HG02943 (cell line): ENCODE measurements around the gene TYW1.
"Not testable (repeated sequence)": the region's sequence is repeated elsewhere in the genome, so short reads cannot be mapped to it uniquely, and the experiment has no call there.

Source experiments
- ATAC-seq: cut with Tn5 transposase; IDR thresholded peaks from one replicate; pipeline ENCODE4 v1.9.1; 2021; ENCODE audit warnings: mild to moderate bottlenecking, low read depth, moderate library complexity; ENCODE audit not compliant: unreplicated experiment

Gene TYW1

DNA sequence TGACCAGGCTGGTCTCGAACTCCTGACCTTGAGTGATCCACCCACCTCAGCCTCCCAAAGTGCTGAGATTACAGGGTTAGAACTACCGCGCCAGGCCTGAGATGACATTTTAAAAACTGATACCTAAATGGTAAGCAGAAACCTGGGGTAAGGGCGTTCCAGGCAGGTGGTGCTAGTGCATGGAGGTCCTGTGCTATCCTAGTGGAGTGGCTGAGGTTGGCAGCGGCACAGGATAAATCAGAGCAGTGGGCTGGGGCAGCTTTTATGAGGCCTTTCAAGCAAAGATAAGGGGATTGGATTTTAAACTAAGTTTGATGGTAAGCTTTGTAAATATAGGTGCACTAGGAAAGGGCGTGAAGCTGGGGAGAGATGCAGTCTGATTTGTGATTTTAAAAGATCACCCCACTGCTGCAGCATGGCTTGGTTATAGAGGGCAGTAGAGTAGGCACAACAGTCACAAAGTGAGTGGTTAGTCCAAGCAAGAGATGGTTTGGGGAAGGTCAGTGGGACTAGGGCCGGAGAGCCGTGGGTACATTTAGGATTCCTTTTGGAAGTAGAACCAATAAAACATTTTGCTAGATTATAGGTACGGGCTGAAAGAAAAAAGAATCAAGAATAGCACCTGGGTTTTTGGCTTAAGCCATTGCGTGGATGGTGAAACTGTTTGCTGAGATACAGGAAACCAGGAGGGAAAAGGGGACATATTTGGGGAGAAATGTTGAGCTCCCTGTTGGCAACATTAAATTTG, 188.5 kb downstream of the TYW1 start:
- peak; percentile 31 for ATAC-seq

DNA sequence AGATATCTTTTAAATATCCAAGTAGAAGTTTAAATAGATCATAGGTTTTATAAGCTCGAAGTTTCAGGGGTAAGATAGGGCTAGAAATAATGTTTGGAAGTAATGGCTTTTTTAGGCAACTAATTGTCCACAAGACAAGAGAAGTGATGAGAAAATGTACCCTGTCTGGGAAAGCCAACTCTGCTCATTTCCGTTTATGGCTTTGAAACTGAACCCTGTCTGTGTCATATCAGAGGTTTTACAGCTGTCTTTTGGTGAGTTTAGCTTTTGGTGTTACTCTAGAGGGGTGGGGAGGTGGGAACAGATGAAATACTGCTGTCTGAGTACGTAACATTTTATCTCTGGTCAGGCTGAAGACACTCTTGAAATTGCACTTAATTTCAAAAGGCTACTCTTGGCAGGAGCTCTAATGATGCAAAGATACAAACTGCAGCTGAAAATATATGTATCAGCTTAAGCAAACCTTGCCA, 189.1 kb downstream of the TYW1 start:
- peak; percentile 57 for ATAC-seq

GRCh38 chr7:67189160-67189559, 192.5 kb downstream of the TYW1 start:
- not testable (repeated sequence) for ATAC-seq

DNA sequence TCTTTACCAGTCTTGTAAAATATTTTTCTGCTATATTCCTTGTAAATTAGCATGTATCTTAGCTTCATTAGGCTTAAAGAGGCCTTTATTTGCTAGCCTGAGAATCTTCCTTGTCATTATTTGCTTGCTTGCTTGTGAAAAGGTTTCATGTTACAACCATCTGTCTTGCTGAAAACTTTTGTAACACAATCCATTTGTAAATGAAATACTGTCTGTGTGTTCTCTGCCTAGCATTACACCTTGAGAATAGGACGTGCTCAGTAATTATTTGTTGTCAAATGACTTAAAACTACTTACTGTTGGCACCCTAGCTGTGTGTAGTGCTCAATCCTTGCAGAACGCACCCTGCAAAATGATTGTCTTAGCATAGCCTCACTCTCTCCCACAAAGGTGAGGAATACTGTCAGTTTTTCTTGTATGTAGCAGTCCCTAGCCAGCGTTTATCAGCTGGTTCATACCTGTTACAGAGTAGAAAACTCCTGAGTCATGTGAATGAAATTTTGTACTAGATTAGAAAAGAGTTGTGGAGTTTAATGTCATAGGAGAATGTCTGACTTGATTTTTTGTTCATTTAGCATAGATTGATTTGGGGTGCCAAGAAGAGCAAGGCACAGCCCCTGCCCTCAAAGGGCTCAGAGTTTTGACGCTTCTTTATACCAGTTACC, 193.3 kb downstream of the TYW1 start:
- not testable (repeated sequence) for ATAC-seq

GRCh38 chr7:67191002-67191720, 194.5 kb downstream of the TYW1 start:
- not testable (repeated sequence) for ATAC-seq

GRCh38 chr7:67192123-67192702, 195.6 kb downstream of the TYW1 start:
- ATAC-seq = not testable (repeated sequence)

- not testable (repeated sequence) for ATAC-seq
Measured at GRCh38 chr7:67192889-67193613, 196.4 kb downstream of the TYW1 start.

DNA sequence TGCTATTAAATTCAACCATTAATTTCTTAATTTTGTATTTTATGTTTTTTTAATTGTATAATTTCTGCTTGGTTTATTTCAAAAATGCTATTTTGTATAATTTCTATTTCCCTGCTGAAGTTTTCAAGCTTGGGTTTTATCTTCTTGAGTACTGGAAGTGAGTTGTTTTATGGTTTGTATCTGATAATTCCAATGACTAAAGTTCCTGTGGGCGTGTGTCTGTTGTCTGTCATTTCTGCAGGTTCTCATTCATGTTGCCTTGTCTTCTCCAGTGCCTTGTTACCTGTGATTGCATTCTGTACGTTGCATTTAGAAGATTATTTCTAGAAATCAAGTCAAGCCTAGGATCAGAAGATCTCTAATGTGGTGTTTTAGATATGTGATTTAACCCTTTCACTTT, 199.5 kb downstream of the TYW1 start:
- not testable (repeated sequence) for ATAC-seq

GRCh38 chr7:67198865-67199526, 202.4 kb downstream of the TYW1 start:
- not testable (repeated sequence) for ATAC-seq

GRCh38 chr7:67205772-67206171, 209.1 kb downstream of the TYW1 start:
- not testable (repeated sequence) for ATAC-seq

GRCh38 chr7:67206452-67206851, 209.8 kb downstream of the TYW1 start:
- no peak for ATAC-seq

- ATAC-seq = not testable (repeated sequence)
Measured at GRCh38 chr7:67208656-67209055, 212.0 kb downstream of the TYW1 start.

DNA sequence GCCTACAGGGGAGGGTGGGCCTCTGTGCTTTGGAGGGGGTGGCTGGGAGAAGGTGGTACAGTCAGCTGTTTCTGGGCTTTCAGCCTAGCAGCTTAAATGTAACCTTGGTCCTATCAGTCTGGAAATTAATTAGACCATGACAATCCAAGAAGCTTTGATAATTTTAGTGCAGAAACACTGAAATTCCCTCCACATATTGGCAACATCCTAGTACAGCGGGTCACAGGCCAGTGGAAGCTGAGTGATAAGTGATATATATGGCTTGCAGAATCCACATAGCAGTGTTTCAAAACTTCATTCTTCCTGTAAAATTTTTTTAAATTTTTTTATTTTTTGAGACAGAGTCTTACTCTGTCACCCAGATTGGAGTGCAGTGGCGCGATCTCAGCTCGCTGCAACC, 212.6 kb downstream of the TYW1 start:
- no peak for ATAC-seq

DNA sequence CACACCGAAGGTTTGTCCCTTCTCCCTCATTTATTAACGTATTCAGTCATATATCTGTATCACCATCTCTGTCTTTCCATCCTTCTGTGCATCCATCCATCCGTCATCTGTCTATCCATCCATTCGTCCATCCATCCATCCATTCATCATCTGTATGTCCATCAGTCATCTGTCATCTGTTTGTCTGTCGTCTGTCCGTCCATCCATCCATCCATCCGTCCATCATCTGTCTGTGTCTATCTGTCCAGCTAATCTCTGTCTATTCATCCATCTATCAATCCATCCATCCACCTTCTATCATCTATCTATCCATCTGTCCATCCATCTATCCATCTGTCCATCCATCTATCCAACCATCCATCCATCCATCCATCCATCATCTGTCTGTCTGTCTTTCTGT, 213.9 kb downstream of the TYW1 start:
- no peak for ATAC-seq

GRCh38 chr7:67211650-67212330, 215.2 kb downstream of the TYW1 start:
- ATAC-seq = not testable (repeated sequence)

DNA sequence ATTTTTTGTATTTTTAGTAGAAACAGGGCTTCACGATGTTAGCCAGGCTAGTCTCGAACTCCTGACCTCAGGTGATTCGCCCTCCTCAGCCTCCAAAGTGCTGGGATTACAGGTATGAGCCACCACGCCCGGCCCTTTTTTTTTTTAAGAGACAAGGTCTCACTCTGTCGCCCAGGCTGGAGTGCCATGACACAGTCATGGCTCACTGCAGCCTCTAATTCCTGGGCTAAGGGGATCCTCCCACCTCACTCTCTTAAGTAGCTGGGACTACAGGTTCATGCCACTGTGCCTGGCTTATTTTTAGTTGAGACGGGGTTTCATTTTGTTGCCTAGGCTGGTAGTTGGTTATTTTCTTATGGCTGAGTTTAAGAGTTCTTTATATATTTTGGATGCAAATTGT, 216.4 kb downstream of the TYW1 start:
- ATAC-seq = not testable (repeated sequence)

GRCh38 chr7:67223551-67223950, 226.9 kb downstream of the TYW1 start:
- ATAC-seq = not testable (repeated sequence)

DNA sequence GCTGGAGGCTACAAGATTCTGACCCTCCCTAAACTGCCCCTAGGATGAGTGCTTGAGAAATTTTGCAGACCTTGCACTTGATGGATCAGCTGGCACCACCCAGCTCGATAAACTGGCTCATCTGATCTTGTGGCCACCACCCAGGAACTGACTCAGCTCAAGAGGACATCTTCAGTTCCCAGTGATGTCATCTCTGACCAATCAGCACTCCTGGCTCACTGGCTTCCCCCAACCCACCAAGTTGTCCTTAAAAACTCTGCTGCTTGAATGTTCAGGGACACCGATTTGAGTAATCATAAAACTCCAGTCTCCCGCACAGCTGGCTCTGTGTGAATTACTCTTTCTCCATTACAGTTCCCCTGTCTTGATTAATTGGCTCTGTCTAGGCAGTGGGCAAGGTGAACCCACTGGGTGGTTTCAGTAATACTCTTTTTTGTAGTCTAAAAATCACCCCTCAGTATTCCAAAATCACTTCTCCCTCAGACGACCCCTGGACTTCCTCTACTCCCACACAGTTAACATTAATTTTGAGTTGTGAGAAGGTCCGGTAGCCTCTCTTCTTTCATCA, 229.8 kb downstream of the TYW1 start:
- not testable (repeated sequence) for ATAC-seq

- not testable (repeated sequence) for ATAC-seq
Measured at GRCh38 chr7:67226967-67227366, 230.3 kb downstream of the TYW1 start.
